ENCODE data around the gene DCUN1D5. TPM values are rescaled to one million over a fixed set of nuclear protein-coding genes. Genes with fewer than 3 reads are reported as not detected.
"Not testable (repeated sequence)": the region's sequence is repeated elsewhere in the genome, so short reads cannot be mapped to it uniquely, and the experiment has no call there.

Gene DCUN1D5
- polyA plus RNA-seq, 3 donors: 33.0 to 37.2 (median 35.1) TPM

- DNase-seq: no peak
These were observed 21.8 kb downstream of the DCUN1D5 start for GRCh38 chr11:103070142-103070541.

DNA sequence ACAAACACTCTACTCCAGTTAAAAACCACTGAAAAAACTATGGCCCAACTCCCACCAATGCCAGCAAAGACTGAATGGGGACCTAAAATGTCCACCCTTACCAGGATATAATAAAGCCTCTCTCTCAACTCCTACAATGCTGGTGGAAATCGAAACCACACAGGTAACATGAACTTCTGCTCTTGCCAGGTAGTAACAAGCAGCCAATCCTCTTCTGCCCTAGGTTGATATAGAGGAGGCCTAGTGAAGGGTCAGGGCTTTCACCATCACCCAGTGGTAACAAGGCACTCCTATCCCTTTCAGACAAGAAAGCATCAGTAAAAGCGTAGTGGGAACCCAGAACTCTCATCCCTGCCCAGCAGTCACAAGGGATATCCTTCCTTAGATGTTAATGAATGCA, 22.6 kb downstream of the DCUN1D5 start:
- no peak for DNase-seq

DNA sequence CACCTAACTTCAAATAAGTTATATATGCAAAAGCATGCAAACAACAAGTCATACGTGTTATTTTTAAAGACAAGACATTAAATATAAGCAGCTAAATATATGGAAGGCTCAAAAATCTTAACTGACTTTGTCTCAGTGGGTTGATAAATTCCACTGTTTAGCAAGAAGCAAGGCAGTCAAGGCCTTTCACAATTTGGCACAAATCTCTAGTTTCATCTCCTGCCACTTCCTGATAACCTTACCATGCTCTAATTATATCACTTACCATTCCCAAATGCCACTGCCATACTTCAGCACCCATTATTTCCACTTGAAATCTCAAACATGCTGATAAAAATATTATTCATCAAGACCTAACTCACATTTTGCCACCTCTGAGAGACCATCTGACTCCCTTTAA, 24.8 kb downstream of the DCUN1D5 start:
- DNase-seq: no peak

DNA sequence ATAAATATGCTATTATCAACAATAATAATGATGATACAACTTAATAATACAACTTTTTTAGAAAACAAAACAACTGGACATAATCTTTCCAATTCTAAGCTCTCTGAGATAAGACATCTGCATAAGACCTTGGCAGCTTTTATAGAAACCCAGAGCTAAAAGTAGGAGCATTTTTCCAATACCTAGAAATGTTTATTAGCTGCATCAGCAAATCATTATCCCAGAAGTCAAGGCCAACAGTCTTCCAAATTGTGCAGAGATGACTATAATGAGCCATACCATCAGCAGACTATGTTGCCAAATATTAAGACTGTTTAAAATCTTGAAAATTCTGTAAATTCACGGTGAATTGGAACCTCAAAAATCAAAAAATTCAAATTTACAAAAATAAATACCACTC, 30.3 kb downstream of the DCUN1D5 start:
- no peak for DNase-seq

- DNase-seq: peak; percentile 24
These were observed 36.6 kb downstream of the DCUN1D5 start for GRCh38 chr11:103055221-103055890.

GRCh38 chr11:103053997-103054396, 38.0 kb downstream of the DCUN1D5 start:
- no peak for DNase-seq

DNA sequence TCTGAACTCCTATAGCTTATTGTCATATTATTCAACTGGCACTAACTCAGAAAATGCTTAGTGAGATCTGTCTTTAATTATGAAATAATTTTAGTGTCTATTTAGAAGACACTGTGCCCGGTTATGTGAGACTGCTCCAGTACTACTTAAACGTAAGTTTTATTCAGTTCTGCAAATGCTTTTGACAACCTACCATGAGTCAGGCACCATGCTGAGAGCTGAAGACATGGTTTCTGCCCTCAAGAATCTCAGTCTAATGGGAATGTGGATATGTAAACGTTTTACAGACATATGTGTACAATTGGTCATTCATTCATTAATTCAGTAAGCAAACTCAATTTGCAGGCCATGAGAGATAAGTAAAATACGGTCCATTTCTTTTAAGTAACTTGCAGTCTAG, 40.0 kb downstream of the DCUN1D5 start:
- DNase-seq: no peak

GRCh38 chr11:103051151-103051801, 40.7 kb downstream of the DCUN1D5 start:
- DNase-seq: no peak

DNA sequence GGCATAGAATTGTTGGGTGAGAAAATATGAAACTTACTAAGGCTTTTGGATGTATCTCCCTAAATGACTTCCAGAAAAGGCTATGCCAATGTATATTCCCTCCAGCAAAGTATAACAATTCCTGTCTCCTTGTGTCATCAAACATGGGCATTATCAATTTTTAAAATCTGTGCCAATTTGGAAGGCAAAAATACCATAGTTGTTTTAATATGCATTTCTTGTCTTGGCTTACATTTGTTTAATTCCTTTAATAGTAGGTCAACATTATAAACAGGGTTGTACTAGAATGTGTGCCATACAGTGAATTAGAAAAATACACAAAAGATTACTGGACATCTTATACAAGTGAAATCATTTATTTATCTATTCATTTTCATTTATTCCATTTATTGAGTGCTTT, 41.6 kb downstream of the DCUN1D5 start:
- no peak for DNase-seq

DNA sequence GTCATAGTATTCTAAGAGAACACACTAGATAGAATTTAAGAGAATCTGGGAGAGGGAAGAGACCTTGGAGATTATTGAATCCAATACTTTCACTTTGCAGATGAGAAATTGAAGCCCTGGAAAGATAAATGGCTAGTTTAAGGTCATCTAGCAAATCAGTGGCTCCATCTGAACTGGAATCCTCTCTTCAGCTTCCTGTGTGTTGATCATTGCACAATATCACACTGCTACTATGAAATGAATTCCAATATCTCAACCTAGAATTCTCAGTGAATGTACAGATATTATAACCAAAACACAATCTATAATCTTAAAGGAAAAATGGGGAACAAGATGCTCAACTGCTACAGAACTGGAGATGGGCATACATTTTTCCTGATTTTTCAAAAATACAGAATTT, 44.1 kb downstream of the DCUN1D5 start:
- no peak for DNase-seq

DNA sequence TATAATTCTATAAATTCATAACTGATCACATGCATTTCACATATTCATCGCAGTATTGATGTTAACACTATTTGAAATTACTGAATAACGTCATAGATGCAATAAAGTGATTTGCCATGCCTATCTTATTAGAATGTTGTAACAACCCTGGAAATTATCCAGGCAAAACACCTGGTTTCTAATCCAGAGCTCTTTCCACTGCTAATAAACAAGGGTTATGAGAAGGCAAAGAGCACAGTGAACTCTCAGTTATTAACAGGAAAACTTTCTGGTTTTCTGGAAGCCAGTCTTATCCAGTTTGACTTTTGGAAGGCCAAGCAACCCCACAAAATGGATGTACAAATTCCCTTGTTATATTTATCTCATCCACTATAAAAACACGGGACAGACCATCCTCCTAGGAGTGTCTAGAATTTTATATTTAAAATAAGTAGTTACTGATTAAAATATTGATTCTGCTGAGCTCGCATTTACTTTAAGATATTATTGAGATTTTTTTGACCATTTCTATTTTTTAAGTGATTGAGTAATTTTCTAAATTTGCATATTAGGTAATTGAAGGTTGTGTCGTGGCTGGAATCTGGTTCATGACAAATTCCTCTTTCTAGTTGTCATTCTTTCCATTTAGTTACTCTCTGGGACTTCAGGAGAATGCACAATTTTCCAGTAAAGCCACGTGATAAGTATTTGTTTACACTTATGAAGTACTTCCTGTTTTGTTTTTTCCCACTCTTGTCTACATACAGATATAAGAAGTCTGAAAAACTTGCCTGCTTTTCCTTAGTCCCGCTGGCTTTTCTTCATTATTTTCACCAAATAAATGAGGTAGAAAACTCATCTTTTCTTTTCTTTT, 47.9 kb downstream of the DCUN1D5 start:
- no peak for DNase-seq

DNA sequence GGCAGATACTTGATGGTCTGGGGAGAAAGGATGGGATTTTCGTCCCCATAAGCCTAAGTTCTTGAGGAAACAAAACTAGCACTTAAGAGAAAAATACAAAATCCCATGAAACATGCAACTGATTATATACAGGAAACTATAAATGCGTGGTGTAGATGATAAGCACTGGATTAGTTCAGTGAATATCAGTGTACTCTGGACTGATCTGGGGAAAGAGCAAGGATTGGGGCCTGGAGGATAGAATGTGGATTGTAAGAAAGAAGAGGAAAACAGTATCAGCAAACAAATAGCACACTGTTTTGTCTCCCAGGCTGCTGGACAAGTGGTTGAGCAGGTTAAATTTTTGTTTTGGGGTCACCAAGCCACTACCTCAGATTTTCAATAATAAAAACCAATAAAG, 49.8 kb downstream of the DCUN1D5 start:
- no peak for DNase-seq

- peak; percentile 16 for DNase-seq
These were observed 56.0 kb downstream of the DCUN1D5 start for GRCh38 chr11:103035791-103036434.

DNA sequence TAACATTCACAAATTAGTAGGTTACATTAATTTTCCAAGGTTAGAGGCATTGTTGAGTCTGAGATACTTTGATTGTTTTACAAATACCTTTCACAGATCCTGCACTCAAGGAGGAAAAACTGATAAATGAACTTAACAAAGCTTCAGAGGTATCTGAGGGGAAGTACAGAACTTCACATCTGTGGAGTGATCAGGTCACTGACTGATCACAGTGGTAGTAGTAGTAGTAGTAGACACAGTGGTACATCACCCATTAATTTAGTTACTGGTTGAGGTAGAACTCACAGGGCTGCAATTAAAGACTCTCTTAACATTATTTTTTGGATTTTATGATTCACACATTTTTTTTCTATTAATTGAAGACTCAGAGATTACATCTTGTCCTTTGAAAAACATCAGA, 56.7 kb downstream of the DCUN1D5 start:
- no peak for DNase-seq

DNA sequence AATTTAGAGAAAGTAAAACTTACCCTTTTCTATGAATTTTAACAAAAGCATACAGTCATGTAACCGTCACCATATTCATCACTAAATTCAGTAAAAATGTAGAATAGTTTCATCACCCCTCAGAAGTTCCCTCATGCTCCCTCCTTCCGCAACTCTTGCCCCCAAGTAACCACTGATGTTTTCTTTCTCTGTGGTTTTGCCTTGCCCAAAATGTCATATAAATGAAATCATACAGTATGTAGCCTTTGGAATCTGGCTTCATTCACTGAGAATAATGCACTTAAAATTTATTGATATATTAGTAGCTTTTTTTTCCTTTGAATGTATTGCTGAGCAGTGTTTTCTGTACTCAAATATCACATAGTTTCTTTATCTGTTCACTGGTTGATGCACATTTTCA, 60.1 kb downstream of the DCUN1D5 start:
- no peak for DNase-seq

DNA sequence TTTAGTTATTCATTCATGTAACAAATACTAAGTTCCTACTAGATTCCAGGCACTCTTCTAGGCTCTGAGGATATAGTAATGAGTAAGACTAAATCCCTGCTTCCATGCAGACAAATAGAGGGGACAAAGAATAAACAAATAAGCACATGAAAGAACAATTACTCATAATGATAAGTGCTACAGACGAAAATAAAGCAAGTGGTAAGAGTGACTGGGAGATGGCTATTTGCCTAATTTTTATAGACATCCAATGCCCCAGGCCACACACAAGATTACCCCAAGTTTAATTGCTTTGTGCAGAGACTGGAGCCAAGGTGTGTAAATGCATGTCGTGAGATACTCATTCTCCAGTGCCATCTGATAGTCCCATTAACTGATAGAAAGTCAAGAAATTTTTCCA, 62.6 kb downstream of the DCUN1D5 start:
- DNase-seq: no peak

DNA sequence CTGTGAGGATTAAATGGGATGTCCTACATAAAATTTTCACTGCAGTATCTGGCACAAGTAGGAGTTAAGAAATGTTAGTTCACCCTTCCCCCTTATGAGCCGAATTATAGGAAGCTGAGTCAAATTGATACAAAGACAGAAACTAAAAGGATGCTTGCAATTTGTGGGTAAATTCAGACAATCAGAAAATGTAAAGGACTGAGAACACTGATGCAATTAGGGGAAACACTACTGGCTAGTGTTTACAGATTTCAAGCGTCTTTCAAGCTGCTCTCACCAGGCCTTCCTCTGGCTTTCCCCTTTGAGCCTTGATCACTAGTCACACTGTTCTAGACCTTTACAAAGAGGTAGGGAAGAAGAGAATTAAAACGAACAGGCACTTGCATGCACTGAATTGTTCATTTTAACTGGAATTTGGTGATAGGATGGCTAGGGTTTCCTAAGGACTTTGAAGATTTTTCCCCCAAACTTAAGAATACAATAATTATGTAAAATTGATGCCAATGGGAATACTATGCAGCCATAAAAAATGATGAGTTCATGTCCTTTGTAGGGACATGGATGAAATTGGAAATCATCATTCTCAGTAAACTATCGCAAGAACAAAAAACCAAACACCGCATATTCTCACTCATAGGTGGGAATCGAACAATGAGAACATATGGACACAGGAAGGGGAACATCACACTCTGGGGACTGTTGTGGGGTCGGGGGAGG, 63.5 kb downstream of the DCUN1D5 start:
- not testable (repeated sequence) for DNase-seq

- no peak for DNase-seq
These were observed 67.9 kb downstream of the DCUN1D5 start for GRCh38 chr11:103024086-103024485.

- no peak for DNase-seq
These were observed 75.9 kb downstream of the DCUN1D5 start for GRCh38 chr11:103016031-103016430.

DNA sequence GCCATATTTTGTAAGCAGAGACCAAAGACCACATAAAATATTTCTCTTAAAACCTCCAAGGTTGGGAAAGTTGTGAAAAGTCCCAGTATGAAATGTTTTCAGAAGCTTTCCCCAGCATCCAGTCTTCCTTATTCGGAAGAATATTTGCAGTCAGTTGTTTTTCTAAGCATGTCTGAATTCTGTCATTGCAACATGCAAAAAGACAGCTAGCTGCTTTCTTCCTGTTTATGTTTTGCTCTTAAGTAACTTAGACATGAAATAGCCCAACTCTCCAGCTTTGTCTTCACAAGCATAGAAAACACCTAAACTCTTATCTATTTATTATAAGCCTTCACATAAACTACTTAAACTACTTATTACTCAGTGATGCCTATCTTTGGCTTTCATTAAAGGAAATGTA, 78.5 kb downstream of the DCUN1D5 start:
- no peak for DNase-seq
